Naive thymus-derived CD4-positive, alpha-beta T cell (primary cell): ENCODE data around the gene CSTF1. TPM values are rescaled to one million over a fixed set of nuclear protein-coding genes. Genes with fewer than 3 reads are reported as not detected.
A peak's percentile ranks its signal among the peaks of the same experiment; 100 is the strongest.
"Not testable (repeated sequence)": the region's sequence is repeated elsewhere in the genome, so short reads cannot be mapped to it uniquely, and the experiment has no call there.

Source experiments
- ATAC-seq: fragments of 150-1000 bp; cut with Tn5 transposase; 2 replicates; pipeline ENCODE4 v1.10.0; 2021; ENCODE audit warnings: mild to moderate bottlenecking, moderate library complexity
- CTCF ChIA-PET: fragments of 350-600 bp; sonication (Branson Sonifier 250); formaldehyde crosslinking; loops from one replicate; lab custom pipeline; 2021; ENCODE audit warnings: antibody characterized with exemption; lab: Charles Lee
- POLR2A ChIA-PET: fragments of 350-600 bp; sonication (Branson Sonifier 250); formaldehyde crosslinking; loops from one replicate; lab custom pipeline; 2021; ENCODE audit warnings: antibody characterized with exemption, inconsistent platforms; lab: Charles Lee
- DNase-seq, 9 donors: peaks; one replicate each; pipeline versions ENCODE4 v3.0.0 to v3.0.0-alpha.2; 2020 to 2022; ENCODE audit warnings: mixed read lengths in 1 of 9
- H3K27ac ChIP-seq: one replicate; pipeline ENCODE4 v1.7.0; 2013; ENCODE audit warnings: mild to moderate bottlenecking, low read depth, low read length, moderate library complexity
- H3K27me3 ChIP-seq, 2 donors: one replicate each; pipeline ENCODE4 v1.7.0; 2013; ENCODE audit warnings: low read length in 2 of 2, mild to moderate bottlenecking in 2 of 2, moderate library complexity in 2 of 2; ENCODE audit not compliant: control insufficient read depth in 2 of 2, insufficient read depth in 2 of 2
- H3K36me3 ChIP-seq, 3 experiments: 1 replicate in 2 of 3; 2 replicates in 1 of 3; pipeline ENCODE4 v1.7.0; 2013; ENCODE audit warnings: low read length in 3 of 3, mild to moderate bottlenecking in 3 of 3, moderate library complexity in 1 of 3; ENCODE audit not compliant: insufficient read depth in 3 of 3, control insufficient read depth in 2 of 3
- H3K4me1 ChIP-seq, 2 donors: one replicate each; pipeline ENCODE4 v1.7.0; 2013; ENCODE audit warnings: low read length in 2 of 2, mild to moderate bottlenecking in 2 of 2, moderate library complexity in 1 of 2; ENCODE audit not compliant: control insufficient read depth in 2 of 2, insufficient read depth in 2 of 2
- H3K4me3 ChIP-seq: 2 replicates; pipeline ENCODE4 v1.7.0; 2013; ENCODE audit warnings: mild to moderate bottlenecking, low read length
- H3K9me3 ChIP-seq, 3 experiments: 1 replicate in 2 of 3; 2 replicates in 1 of 3; pipeline ENCODE4 v1.7.0; 2013; ENCODE audit warnings: low read length in 3 of 3; ENCODE audit not compliant: control insufficient read depth in 2 of 3
- H3K27ac Mint-ChIP-seq, 9 donors: one replicate each; pipeline ENCODE4 v1.8.0; 2020 to 2022; ENCODE audit warnings: mixed read lengths in 9 of 9, mild to moderate bottlenecking in 8 of 9, moderate library complexity in 5 of 9, inconsistent platforms in 2 of 9
- H3K27me3 Mint-ChIP-seq, 5 donors: one replicate each; pipeline ENCODE4 v1.8.0; 2021 to 2022; ENCODE audit warnings: mixed read lengths in 5 of 5, mild to moderate bottlenecking in 1 of 5
- H3K36me3 Mint-ChIP-seq, 5 donors: one replicate each; pipeline ENCODE4 v1.8.0; 2020 to 2022; ENCODE audit warnings: mixed read lengths in 5 of 5, mild to moderate bottlenecking in 3 of 5, inconsistent platforms in 1 of 5
- H3K4me1 Mint-ChIP-seq, 7 donors: one replicate each; pipeline ENCODE4 v1.8.0; 2020 to 2022; ENCODE audit warnings: mixed read lengths in 7 of 7, mild to moderate bottlenecking in 3 of 7, inconsistent platforms in 1 of 7
- H3K4me3 Mint-ChIP-seq, 10 donors: one replicate each; pipeline ENCODE4 v1.8.0; 2020 to 2022; ENCODE audit warnings: mild to moderate bottlenecking in 10 of 10, mixed read lengths in 10 of 10, moderate library complexity in 6 of 10, inconsistent platforms in 2 of 10
- H3K9me3 Mint-ChIP-seq, 11 donors: one replicate each; pipeline ENCODE4 v1.8.0; 2020 to 2022; ENCODE audit warnings: mixed read lengths in 11 of 11, mild to moderate bottlenecking in 4 of 11, inconsistent platforms in 1 of 11, moderate library complexity in 1 of 11
- intact Hi-C, 2 donors: fragments of 100-400 bp; cut with micrococcal nuclease; formaldehyde crosslinking; loops; one replicate each; pipeline ENCODE4 v1.15.1; 2023
- polyA plus RNA-seq, 2 donors: library from polyadenylated mRNA; unstranded; fragments of 300-500 nt; fragmentation: Illumina TruSeq; gene quantifications; one replicate each; pipeline ENCODE4 v1.2.3, GENCODE V29; 2021
- total RNA-seq, 6 experiments: library from RNA in 5 of 6; stranded (reverse) in 5 of 6; gene quantifications; 1 replicate in 5 of 6; 2 replicates in 1 of 6; pipeline ENCODE4 v1.2.3 and lab custom pipeline; 2021 to 2026

CSTF1 gene
- total and polyA plus RNA-seq, 7 experiments from 2014 or later = 16.4 to 50.7 (median 35.9) TPM

- Histone ChIP-seq H3K9me3 (no peaks in the 10 kb centered on the region), H3K27me3 (no peaks in the 10 kb centered on the region), H3K4me1 (no peaks in the 10 kb centered on the region), H3K27ac (no peak overlapping the region), H3K36me3 (no peaks in the 10 kb centered on the region), H3K4me3 (no peak overlapping the region)
- H3K4me1 Mint-ChIP-seq = peaks cover 0 to 56% (median 0%) of the 10 kb centered on the region in 7 donors
- DNase-seq (no peak), ATAC-seq (no peak)
- CTCF ChIA-PET = no interaction called here
- intact Hi-C loops = no loop called here
- POLR2A ChIA-PET = interaction anchor here (0.7 kb wide), 1 partner anchor 13 kb away, joined by 5 read pairs; no protein-coding TSS in a partner anchor
- no peak overlapping the region for H3K27ac Mint-ChIP-seq
- no peaks in the 10 kb centered on the region for H3K9me3 Mint-ChIP-seq
- no peaks in the 10 kb centered on the region for H3K27me3 Mint-ChIP-seq
- H3K4me3 Mint-ChIP-seq = no peak overlapping the region
- H3K36me3 Mint-ChIP-seq = peaks cover 0 to 40% (median 4%) of the 10 kb centered on the region in 5 donors
Observed at GRCh38 chr20:56385130-56385529, 7.3 kb upstream of the CSTF1 start.

- Histone ChIP-seq H3K4me3 (no peak overlapping the region), H3K4me1 (peaks cover 2 to 3% of the 10 kb centered on the region in 2 donors), H3K9me3 (no peaks in the 10 kb centered on the region), H3K27me3 (no peaks in the 10 kb centered on the region), H3K36me3 (no peaks in the 10 kb centered on the region), H3K27ac (no peak overlapping the region)
- H3K4me3 Mint-ChIP-seq = no peak overlapping the region
- CTCF ChIA-PET = no interaction called here
- no peaks in the 10 kb centered on the region for H3K27me3 Mint-ChIP-seq
- POLR2A ChIA-PET = interaction anchor here (0.7 kb wide), 1 partner anchor 8 kb away, joined by 3 read pairs; no protein-coding TSS in a partner anchor
- H3K4me1 Mint-ChIP-seq = peaks cover 0 to 57% (median 4%) of the 10 kb centered on the region in 7 donors
- ATAC-seq (no peak), DNase-seq (no peak)
- peaks cover 0 to 38% (median 4%) of the 10 kb centered on the region in 5 donors for H3K36me3 Mint-ChIP-seq
- intact Hi-C loops = no loop called here
- H3K9me3 Mint-ChIP-seq = no peaks in the 10 kb centered on the region
- H3K27ac Mint-ChIP-seq = peak overlapping the region in 1 of 9 donors; percentile 54
Observed at GRCh38 chr20:56386219-56386618, 6.2 kb upstream of the CSTF1 start.

GRCh38 chr20:56388882-56389281 lies 3.6 kb upstream of the CSTF1 start:
- Mint-ChIP-seq H3K9me3 (no peaks in the 10 kb centered on the region), H3K4me3 (no peak overlapping the region), H3K27me3 (no peaks in the 10 kb centered on the region), H3K27ac (peak overlapping the region in 1 of 9 donors; percentile 76), H3K36me3 (peaks cover 0 to 38% (median 4%) of the 10 kb centered on the region in 5 donors), H3K4me1 (peaks cover 7 to 45% (median 11%) of the 10 kb centered on the region in 7 donors)
- Histone ChIP-seq H3K4me1 (peaks cover 13 to 15% of the 10 kb centered on the region in 2 donors), H3K27me3 (no peaks in the 10 kb centered on the region), H3K27ac (no peak overlapping the region), H3K36me3 (peaks cover 0 to 3% (median 0%) of the 10 kb centered on the region in 3 experiments), H3K4me3 (no peak overlapping the region), H3K9me3 (no peaks in the 10 kb centered on the region)
- intact Hi-C loops = no loop called here
- DNase-seq (no peak), ATAC-seq (no peak)
- ChIA-PET CTCF (no interaction called here), POLR2A (no interaction called here)

GRCh38 chr20:56389807-56390206 lies 2.6 kb upstream of the CSTF1 start:
- ATAC-seq (no peak), DNase-seq (no peak)
- H3K4me1 Mint-ChIP-seq = peaks cover 8 to 49% (median 18%) of the 10 kb centered on the region in 7 donors
- no peaks in the 10 kb centered on the region for H3K27me3 Mint-ChIP-seq
- H3K27ac Mint-ChIP-seq = peak overlapping the region in 4 of 9 donors; percentile 5 to 64 (median 34)
- intact Hi-C loops = no loop called here
- H3K9me3 Mint-ChIP-seq = no peaks in the 10 kb centered on the region
- Histone ChIP-seq H3K27ac (no peak overlapping the region), H3K27me3 (no peaks in the 10 kb centered on the region), H3K9me3 (no peaks in the 10 kb centered on the region), H3K4me1 (peaks cover 17 to 19% of the 10 kb centered on the region in 2 donors), H3K36me3 (peaks cover 0 to 3% (median 0%) of the 10 kb centered on the region in 3 experiments), H3K4me3 (no peak overlapping the region)
- POLR2A ChIA-PET = no interaction called here
- H3K4me3 Mint-ChIP-seq = peak overlapping the region in 2 of 10 donors; percentile 1 to 57
- CTCF ChIA-PET = interaction anchor here (0.6 kb wide), 1 partner anchor 1176 kb away, joined by 4 read pairs; no protein-coding TSS in a partner anchor
- peaks cover 0 to 35% (median 4%) of the 10 kb centered on the region in 5 donors for H3K36me3 Mint-ChIP-seq

- CTCF ChIA-PET = interaction anchor here (0.6 kb wide), 1 partner anchor 1176 kb away, joined by 4 read pairs; no protein-coding TSS in a partner anchor
- DNase-seq, ATAC-seq, POLR2A ChIA-PET, H3K27me3 Mint-ChIP-seq, H3K9me3 ChIP-seq, intact Hi-C loops, H3K4me3 Mint-ChIP-seq, H3K27me3 ChIP-seq, H3K9me3 Mint-ChIP-seq, H3K4me3 ChIP-seq, H3K36me3 ChIP-seq, H3K27ac Mint-ChIP-seq, H3K27ac ChIP-seq: not testable (repeated sequence)
- H3K4me1 Mint-ChIP-seq = peaks cover 8 to 51% (median 24%) of the 10 kb centered on the region in 7 donors
- H3K4me1 ChIP-seq = peaks cover 17 to 19% of the 10 kb centered on the region in 2 donors
- H3K36me3 Mint-ChIP-seq = peaks cover 0 to 32% (median 4%) of the 10 kb centered on the region in 5 donors
Observed at GRCh38 chr20:56390396-56390795, 2.0 kb upstream of the CSTF1 start.

- no peak for DNase-seq
- peaks cover 8 to 50% (median 31%) of the 10 kb centered on the region in 7 donors for H3K4me1 Mint-ChIP-seq
- no peaks in the 10 kb centered on the region for H3K9me3 ChIP-seq
- ATAC-seq = no peak
- intact Hi-C loops = no loop called here
- peaks cover 2 to 35% (median 10%) of the 10 kb centered on the region in 5 donors for H3K36me3 Mint-ChIP-seq
- no peaks in the 10 kb centered on the region for H3K9me3 Mint-ChIP-seq
- ChIA-PET POLR2A (interaction anchor here (1.4 to 2.8 kb wide), 2 partner anchors 10 to 28 kb away, joined by 3 to 22 read pairs; no protein-coding TSS in a partner anchor), CTCF (no interaction called here)
- H3K27ac Mint-ChIP-seq = peak overlapping the region in 3 of 9 donors; percentile 2 to 56 (median 8)
- H3K4me1 ChIP-seq = peaks cover 17 to 19% of the 10 kb centered on the region in 2 donors
- H3K4me3 ChIP-seq = no peak overlapping the region
- no peak overlapping the region for H3K27ac ChIP-seq
- H3K27me3 Mint-ChIP-seq = no peaks in the 10 kb centered on the region
- peak overlapping the region in 3 of 10 donors; percentile 52 to 82 (median 69) for H3K4me3 Mint-ChIP-seq
- H3K27me3 ChIP-seq = no peaks in the 10 kb centered on the region
- peaks cover 0 to 14% (median 0%) of the 10 kb centered on the region in 3 experiments for H3K36me3 ChIP-seq
Observed at GRCh38 chr20:56391037-56391436, 1.4 kb upstream of the CSTF1 start.
